Heart right ventricle (tissue), 16 donors: ENCODE measurements around the gene NDUFS6. TPM values are rescaled to one million over a fixed set of nuclear protein-coding genes. Genes with fewer than 3 reads are reported as not detected.

Experiments
- ATAC-seq, 8 donors: fragments of 200-7000 bp; cut with Tn5 transposase; one replicate each; pipeline ENCODE4 v1.9.1; 2020; ENCODE audit warnings: mild to moderate bottlenecking in 8 of 8, moderate library complexity in 8 of 8, moderate number of reproducible peaks in 1 of 8
- DNase-seq, 2 donors: peaks; one replicate each; pipeline ENCODE4 v3.0.0-alpha.2; 2020
- H3K27ac ChIP-seq, 10 donors: fragments of 200-600 bp; sonication (generic) in 2 of 10; one replicate each; pipeline versions ENCODE4 v1.5.0 to v1.8.0; 2020 to 2022; ENCODE audit warnings: mild to moderate bottlenecking in 3 of 10
- H3K27me3 ChIP-seq, 7 donors: fragments of 200-600 bp; one replicate each; pipeline ENCODE4 v1.8.0; 2021 to 2022; ENCODE audit warnings: mild to moderate bottlenecking in 2 of 7
- H3K36me3 ChIP-seq, 9 donors: fragments of 200-600 bp; sonication (generic) in 1 of 9; one replicate each; pipeline versions ENCODE4 v1.5.0 to v1.8.0; 2020 to 2022; ENCODE audit warnings: mild to moderate bottlenecking in 2 of 9
- H3K4me1 ChIP-seq, 9 donors: fragments of 200-600 bp; sonication (generic) in 1 of 9; one replicate each; pipeline versions ENCODE4 v1.5.0 to v1.8.0; 2020 to 2022; ENCODE audit warnings: mild to moderate bottlenecking in 4 of 9
- H3K4me3 ChIP-seq, 10 donors: fragments of 200-600 bp; sonication (generic) in 2 of 10; one replicate each; pipeline versions ENCODE4 v1.5.0 to v1.8.0; 2020 to 2022; ENCODE audit warnings: mild to moderate bottlenecking in 7 of 10, moderate library complexity in 2 of 10
- H3K9me3 ChIP-seq, 11 donors: fragments of 200-600 bp in 10 of 11; sonication (generic) in 2 of 11; one replicate each; pipeline versions ENCODE4 v1.5.0 to v1.8.0; 2013 to 2022; ENCODE audit warnings: mild to moderate bottlenecking in 2 of 11, control low read depth in 1 of 11, moderate library complexity in 1 of 11
- WGBS, 2 donors: extraction: QIAGEN DNeasy Blood & Tissue Kit; methylation state at CpG; one replicate each; pipeline ENCODE4 v1.1.7; 2013; ENCODE audit warnings: inconsistent platforms in 1 of 2; 5-methylcytosine and 5-hydroxymethylcytosine counted together
- intact Hi-C, 10 donors: fragments of 100-400 bp; cut with DNase I; formaldehyde crosslinking; loops; one replicate each; pipeline versions ENCODE4 v1.11.1 to v1.14.2; 2022
- polyA plus RNA-seq, 2 donors: library from polyadenylated mRNA; stranded (reverse); fragments of 200-250 nt; gene quantifications; one replicate each; pipeline ENCODE4 v1.2.3, GENCODE V29; 2013
- total RNA-seq, 10 donors: library from RNA; stranded (reverse); fragmentation: NEBNext Ultra II Directional in 3 of 10; extraction: Animal tissue kit (Norgen Biotek cat#: 25700) in 3 of 10; gene quantifications; one replicate each; pipeline versions ENCODE4 v1.2.1 to v1.2.4, GENCODE V29; 2021 to 2023
- TF ChIP-seq, protein P1 (sequence below), 9 donors: fragments of 200-600 bp; sonication (generic) in 2 of 9; IDR thresholded peaks; one replicate each; pipeline versions ENCODE4 v1.5.0 to v1.8.0; 2021 to 2022; ENCODE audit warnings: antibody characterized with exemption in 9 of 9, mild to moderate bottlenecking in 5 of 9, moderate library complexity in 1 of 9
- donor health status: Arrhythmogenic right ventricular cardiomyopathy.
- donor health status: ischemic (EF 13 %, LVEDD 7.1; RV severe dilation, severe dysfunction).
- donor health status: healthy with polysubstance abuse.
- donor health status: DM: no; HTN: yes; CAD: no.
- donor health status: DM: no; HTN: no; CAD: no.
- donor health status: ischemic (EF 25% LVEDD 6.9; RV normal size, moderate dysfunction).
- donor health status: ischemic (EF 25% LVEDD 5.7; RV mildly dilated, moderate dysfunction).
- donor health status: healthy.
- donor health status: DM: yes; HTN: yes; CAD: no.
- donor health status: Ischemic cardiomyopathy.
- donor health status: ischemic (EF 35%, LVEDD 5.7; RV mildly dilated, moderate dysfunction).
- donor health status: nonischemic (EF 11% LVEDD 7.7; RV severe dilation, severe dysfunction).
- donor health status: DM: yes; HTN: yes; CAD: no.
- donor health status: PGD.
- donor health status: ischemic (EF 29% LVEDD 5.4; RV normal size, mild dysfunction).
- donor health status: nonischemic (EF 23%, LVEDD 6.1; RV moderate dilation, normal function).

Gene NDUFS6
- total and polyA plus RNA-seq, 12 donors: 60.2 to 198 (median 87.9) TPM

GRCh38 chr5:1769017-1769640, 32.1 kb upstream of the NDUFS6 start:
- Histone ChIP-seq H3K9me3 (no peaks in the 10 kb centered on the region), H3K27me3 (peaks cover 0 to 35% (median 7%) of the 10 kb centered on the region in 7 donors), H3K27ac (no peak overlapping the region), H3K36me3 (no peaks in the 10 kb centered on the region), H3K4me1 (no peaks in the 10 kb centered on the region), H3K4me3 (no peak overlapping the region)
- intact Hi-C loops: loop anchor here in 4 of 10 donors (10.0 kb wide), 3 partner anchors 246 to 386 kb away; no protein-coding TSS in a partner anchor
- TF ChIP-seq, protein P1, sequence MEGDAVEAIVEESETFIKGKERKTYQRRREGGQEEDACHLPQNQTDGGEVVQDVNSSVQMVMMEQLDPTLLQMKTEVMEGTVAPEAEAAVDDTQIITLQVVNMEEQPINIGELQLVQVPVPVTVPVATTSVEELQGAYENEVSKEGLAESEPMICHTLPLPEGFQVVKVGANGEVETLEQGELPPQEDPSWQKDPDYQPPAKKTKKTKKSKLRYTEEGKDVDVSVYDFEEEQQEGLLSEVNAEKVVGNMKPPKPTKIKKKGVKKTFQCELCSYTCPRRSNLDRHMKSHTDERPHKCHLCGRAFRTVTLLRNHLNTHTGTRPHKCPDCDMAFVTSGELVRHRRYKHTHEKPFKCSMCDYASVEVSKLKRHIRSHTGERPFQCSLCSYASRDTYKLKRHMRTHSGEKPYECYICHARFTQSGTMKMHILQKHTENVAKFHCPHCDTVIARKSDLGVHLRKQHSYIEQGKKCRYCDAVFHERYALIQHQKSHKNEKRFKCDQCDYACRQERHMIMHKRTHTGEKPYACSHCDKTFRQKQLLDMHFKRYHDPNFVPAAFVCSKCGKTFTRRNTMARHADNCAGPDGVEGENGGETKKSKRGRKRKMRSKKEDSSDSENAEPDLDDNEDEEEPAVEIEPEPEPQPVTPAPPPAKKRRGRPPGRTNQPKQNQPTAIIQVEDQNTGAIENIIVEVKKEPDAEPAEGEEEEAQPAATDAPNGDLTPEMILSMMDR (IDR thresholded peaks at IDR 0.05): no peak
- DNase-seq (no peak), ATAC-seq (no peak)
- 91 to 95% methylated on average over 40 to 54 of the region's 54 CpGs for WGBS, 2 donors

DNA sequence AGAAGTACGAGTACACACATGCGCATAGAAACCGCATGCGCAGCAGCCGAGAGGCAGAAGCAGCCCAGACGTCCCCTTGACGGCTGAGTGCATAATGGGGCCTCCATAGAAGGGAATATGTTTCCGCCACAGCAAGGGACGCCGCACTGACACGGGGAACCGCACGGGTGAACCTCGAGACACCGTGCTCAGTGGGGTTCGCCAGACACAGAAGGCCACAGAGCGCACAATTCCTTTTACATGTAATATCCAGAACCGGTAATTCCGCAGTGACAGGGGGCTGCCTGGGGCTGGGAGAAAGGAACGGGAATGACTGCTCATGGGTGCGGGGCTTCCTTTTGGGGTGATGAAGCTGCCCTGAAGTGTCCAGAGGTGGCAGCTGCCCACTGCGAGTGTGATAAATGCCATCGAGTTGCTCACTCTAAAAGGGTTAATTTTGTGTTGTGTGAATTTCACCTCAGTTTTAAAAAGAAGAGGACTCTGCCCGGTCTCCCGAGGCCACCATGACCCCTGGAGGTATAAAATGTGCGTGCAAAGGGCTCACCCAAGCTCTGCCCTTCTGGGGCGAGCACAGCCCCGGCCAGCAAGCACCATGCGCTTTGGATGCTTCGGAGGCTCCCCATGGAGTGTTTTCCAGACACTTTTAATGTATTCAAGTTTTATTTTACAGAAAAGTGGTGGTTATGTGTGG, 31.3 kb upstream of the NDUFS6 start:
- no peak for DNase-seq
- TF ChIP-seq, protein P1 (IDR thresholded peaks at IDR 0.05): no peak
- Histone ChIP-seq H3K36me3 (no peaks in the 10 kb centered on the region), H3K4me3 (no peak overlapping the region), H3K27me3 (peaks cover 0 to 27% (median 7%) of the 10 kb centered on the region in 7 donors), H3K27ac (no peak overlapping the region), H3K4me1 (no peaks in the 10 kb centered on the region), H3K9me3 (peaks cover 0 to under 1% (median 0%) of the 10 kb centered on the region in 11 donors)
- no peak for ATAC-seq
- intact Hi-C loops: loop anchor here in 4 of 10 donors (10.0 kb wide), 3 partner anchors 245 to 385 kb away; no protein-coding TSS in a partner anchor
- WGBS, 2 donors: 87 to 91% methylated on average over 30 of the region's 30 CpGs

GRCh38 chr5:1770443-1770802, 30.8 kb upstream of the NDUFS6 start:
- peaks cover 0 to 22% (median 5%) of the 10 kb centered on the region in 7 donors for H3K27me3 ChIP-seq
- no peaks in the 10 kb centered on the region for H3K36me3 ChIP-seq
- no peak overlapping the region for H3K4me3 ChIP-seq
- ATAC-seq (peak in 3 of 8 donors; percentile 34 to 56 (median 38)), DNase-seq (no peak)
- no peaks in the 10 kb centered on the region for H3K4me1 ChIP-seq
- TF ChIP-seq, protein P1 (IDR thresholded peaks at IDR 0.05): no peak
- intact Hi-C loops: no loop called here
- H3K27ac ChIP-seq: no peak overlapping the region
- WGBS, 2 donors: 48 to 59% methylated on average over 6 of the region's 6 CpGs
- peaks cover 0 to 6% (median 0%) of the 10 kb centered on the region in 11 donors for H3K9me3 ChIP-seq

DNA sequence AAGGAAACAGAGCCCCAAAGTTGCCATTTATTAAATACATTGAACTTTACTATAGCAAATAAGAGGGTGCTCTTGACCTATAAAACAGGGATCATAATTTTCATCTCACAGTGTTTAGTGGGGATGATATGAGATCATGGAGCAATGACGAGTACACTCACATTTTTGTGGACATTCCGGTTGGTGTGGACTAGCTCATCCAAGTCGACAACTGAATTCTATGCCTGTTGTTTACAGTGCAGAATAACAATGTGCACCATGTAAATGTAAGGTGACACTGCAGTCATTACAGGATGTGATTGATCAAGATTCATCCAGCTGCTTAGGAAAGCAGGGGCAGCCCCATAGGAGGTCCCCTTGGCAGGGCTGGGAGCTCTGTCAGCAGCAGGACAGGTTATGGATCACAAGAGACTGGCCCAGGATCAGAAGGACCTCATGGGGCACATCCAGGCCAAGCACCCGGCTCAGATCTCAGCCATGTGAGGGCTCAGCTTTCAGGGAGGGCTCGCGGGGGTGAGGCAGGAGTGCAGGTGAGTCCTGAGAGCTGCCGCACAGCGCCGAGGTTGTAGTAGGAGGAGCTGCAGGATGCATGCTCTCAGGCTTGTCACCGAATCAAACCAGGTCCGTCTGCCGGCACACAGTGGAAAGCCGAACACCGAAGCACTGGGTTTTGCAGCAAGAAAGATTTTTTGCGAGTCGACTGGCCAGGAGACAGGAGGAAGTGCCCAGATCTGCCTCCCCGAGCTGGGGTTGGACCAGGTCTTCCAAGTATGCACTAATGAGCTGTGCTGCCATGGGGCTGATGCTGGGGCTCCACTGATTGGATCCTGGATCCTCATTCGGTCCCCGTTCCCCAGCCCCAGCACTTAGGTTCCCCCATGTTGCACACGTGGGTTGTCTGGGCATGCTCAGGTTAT, 29.8 kb upstream of the NDUFS6 start:
- peaks cover 0 to 19% (median 0%) of the 10 kb centered on the region in 7 donors for H3K27me3 ChIP-seq
- TF ChIP-seq, protein P1 (IDR thresholded peaks at IDR 0.05): no peak
- H3K9me3 ChIP-seq: peaks cover 0 to 11% (median 0%) of the 10 kb centered on the region in 11 donors
- no peak overlapping the region for H3K27ac ChIP-seq
- ATAC-seq: no peak
- H3K4me1 ChIP-seq: no peaks in the 10 kb centered on the region
- WGBS, 2 donors: 74 to 77% methylated on average over 20 of the region's 20 CpGs
- DNase-seq: no peak
- no peak overlapping the region for H3K4me3 ChIP-seq
- intact Hi-C loops: no loop called here
- no peaks in the 10 kb centered on the region for H3K36me3 ChIP-seq
